ENCODE measurements around the gene POLDIP2. TPM values are rescaled to one million over a fixed set of nuclear protein-coding genes. Genes with fewer than 3 reads are reported as not detected.
"Not testable (repeated sequence)": the region's sequence is repeated elsewhere in the genome, so short reads cannot be mapped to it uniquely, and the experiment has no call there.

The POLDIP2 gene
- total RNA-seq, 1 donor from 2014 or later = 57.2 TPM

DNA sequence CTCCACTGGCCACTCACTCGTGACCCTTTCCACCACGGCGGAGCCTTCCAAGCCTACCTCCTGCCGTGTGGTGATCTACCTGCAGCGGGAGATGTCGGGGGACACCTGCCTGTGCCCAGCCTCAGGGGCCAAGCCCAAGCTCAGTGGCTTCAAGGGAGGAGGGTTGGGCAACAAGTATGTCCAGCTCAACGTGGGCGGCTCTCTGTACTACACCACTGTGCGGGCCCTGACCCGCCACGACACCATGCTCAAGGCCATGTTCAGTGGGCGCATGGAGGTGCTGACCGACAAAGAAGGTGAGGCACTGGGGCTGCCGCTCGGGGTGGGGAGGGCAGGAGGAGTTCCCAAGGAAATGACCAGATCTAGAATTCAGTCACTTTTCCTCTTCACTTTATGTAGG, 17.9 kb downstream of the POLDIP2 start:
- peaks cover 23% of the 10 kb centered on the region for H3K27me3 Mint-ChIP-seq (ENCODE audit: unreplicated experiment)
- TF ChIP-seq, protein P1, sequence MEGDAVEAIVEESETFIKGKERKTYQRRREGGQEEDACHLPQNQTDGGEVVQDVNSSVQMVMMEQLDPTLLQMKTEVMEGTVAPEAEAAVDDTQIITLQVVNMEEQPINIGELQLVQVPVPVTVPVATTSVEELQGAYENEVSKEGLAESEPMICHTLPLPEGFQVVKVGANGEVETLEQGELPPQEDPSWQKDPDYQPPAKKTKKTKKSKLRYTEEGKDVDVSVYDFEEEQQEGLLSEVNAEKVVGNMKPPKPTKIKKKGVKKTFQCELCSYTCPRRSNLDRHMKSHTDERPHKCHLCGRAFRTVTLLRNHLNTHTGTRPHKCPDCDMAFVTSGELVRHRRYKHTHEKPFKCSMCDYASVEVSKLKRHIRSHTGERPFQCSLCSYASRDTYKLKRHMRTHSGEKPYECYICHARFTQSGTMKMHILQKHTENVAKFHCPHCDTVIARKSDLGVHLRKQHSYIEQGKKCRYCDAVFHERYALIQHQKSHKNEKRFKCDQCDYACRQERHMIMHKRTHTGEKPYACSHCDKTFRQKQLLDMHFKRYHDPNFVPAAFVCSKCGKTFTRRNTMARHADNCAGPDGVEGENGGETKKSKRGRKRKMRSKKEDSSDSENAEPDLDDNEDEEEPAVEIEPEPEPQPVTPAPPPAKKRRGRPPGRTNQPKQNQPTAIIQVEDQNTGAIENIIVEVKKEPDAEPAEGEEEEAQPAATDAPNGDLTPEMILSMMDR (IDR thresholded peaks at IDR 0.05; ENCODE audit: unreplicated experiment) = no peak
- no peak overlapping the region for H3K4me3 Mint-ChIP-seq (ENCODE audit: unreplicated experiment)
- H3K36me3 Mint-ChIP-seq (ENCODE audit: low read depth, unreplicated experiment) = peaks cover 33% of the 10 kb centered on the region
- H3K4me1 Mint-ChIP-seq (ENCODE audit: unreplicated experiment) = peaks cover 37% of the 10 kb centered on the region
- peak overlapping the region; percentile 70 for H3K27ac Mint-ChIP-seq (ENCODE audit: unreplicated experiment)
- DNase-seq (ENCODE audit: low spot score) = no peak
- no peaks in the 10 kb centered on the region for H3K9me3 Mint-ChIP-seq (ENCODE audit: unreplicated experiment)

DNA sequence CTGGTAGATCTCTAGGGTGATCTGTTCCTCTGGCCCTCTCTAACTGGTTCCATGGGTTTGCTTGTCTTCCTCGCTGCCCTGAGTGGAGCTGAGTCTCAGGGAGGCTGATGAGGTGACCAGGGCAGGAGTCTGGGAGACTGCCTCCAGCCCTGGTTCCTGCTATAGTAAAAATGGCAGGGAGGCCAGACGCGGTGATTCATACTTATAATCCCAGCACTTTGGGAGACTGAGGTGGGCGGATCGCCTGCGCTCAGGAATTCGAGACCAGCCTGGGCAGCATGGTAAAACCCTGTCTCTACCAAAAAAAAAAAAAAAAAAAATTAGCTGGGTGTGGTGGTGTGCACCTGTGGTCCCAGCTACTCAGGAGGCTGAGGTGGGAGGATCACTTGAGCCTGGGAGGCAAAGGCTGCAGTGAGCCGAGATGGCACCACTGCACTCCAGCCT, 18.5 kb downstream of the POLDIP2 start:
- Mint-ChIP-seq H3K4me3 (ENCODE audit: unreplicated experiment) (peak overlapping the region; percentile 82), H3K4me1 (ENCODE audit: unreplicated experiment) (peaks cover 43% of the 10 kb centered on the region), H3K36me3 (ENCODE audit: low read depth, unreplicated experiment) (peaks cover 33% of the 10 kb centered on the region), H3K27me3 (ENCODE audit: unreplicated experiment) (peaks cover 24% of the 10 kb centered on the region), H3K27ac (ENCODE audit: unreplicated experiment) (peak overlapping the region; percentile 16)
- not testable (repeated sequence) for DNase-seq (ENCODE audit: low spot score); H3K9me3 Mint-ChIP-seq (ENCODE audit: unreplicated experiment)

DNA sequence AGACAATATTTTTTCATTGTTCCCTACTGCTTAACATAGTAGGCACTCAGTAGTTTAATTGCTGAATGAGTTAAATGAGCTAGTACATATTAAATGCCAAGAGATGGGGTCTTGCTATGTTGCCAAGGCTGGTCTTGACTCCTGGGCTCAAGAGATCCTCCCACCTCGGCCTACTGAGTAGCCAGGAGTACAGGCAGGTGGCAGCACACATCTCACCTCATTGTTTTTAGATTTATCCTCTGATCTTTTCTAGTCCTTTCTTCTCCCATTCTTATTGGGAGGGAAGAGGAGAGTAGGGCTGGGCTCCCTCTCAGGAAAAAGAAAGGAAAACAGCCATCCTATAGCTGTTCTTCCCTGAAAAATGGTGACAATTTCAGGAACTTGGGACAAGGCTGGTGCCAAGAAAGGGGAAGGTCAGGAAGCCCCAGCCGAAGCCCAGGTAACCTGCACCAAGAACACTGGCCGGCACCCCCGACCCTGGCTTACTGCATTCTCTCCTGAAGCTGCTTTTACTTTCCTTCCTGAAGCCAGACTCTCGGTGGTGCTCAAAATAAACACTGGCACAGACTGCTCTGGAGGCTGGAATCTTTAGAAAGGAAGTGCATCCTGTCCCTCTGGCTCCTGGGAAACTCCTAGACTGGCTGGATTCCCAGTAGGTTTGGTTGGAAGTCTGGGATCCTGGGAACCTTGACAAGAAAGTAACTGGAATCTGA, 19.1 kb downstream of the POLDIP2 start:
- Mint-ChIP-seq H3K9me3 (ENCODE audit: unreplicated experiment) (no peaks in the 10 kb centered on the region), H3K27me3 (ENCODE audit: unreplicated experiment) (peaks cover 24% of the 10 kb centered on the region), H3K4me1 (ENCODE audit: unreplicated experiment) (peaks cover 49% of the 10 kb centered on the region), H3K36me3 (ENCODE audit: low read depth, unreplicated experiment) (peaks cover 31% of the 10 kb centered on the region), H3K27ac (ENCODE audit: unreplicated experiment) (peak overlapping the region; percentile 16), H3K4me3 (ENCODE audit: unreplicated experiment) (peak overlapping the region; percentile 82)
- TF ChIP-seq, protein P1 (IDR thresholded peaks at IDR 0.05; ENCODE audit: unreplicated experiment) = no peak
- no peak for DNase-seq (ENCODE audit: low spot score)

DNA sequence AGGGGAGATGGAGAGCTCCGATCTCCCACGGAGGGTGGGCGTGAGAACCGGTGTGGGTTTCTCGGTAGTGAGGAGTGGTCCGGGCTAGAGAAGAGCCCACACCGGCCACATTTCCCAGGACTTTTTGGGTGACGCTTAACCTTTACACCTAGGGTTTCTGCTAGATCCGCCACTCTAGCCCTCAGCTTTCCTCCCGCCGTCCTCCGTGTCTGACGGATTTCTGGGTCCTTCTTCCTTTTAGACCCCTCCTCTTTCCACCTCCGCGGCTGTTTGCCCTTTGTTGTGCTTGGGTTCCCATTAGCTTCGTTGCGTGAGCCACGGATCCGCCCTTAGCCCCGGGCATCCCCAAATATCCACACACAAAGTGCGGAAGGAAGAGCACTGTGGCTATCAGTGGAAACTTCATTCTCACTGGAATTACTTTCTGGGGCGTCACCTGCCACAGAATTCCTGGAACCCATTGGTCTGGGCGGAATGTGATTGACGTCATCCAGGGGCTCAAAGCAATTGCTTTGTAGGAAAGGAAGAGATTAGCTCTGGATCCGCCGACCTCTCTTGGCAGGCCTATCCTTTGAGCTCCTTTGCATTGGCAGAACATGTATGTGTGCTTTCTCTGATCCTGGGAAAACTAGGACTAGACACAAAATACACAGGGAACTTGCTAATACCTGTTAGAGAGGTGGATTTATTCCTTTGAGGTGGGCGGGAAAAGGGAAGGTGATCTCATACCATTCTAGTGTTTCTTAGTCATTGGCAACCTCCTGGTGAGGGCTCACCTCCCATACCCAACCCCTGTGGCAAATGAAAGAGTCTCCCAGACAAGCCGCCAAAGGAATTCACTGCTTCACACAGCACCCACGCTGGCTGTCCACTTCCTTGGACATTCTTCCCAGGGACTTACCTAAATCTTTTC, 21.1 kb downstream of the POLDIP2 start:
- H3K4me1 Mint-ChIP-seq (ENCODE audit: unreplicated experiment) = peaks cover 60% of the 10 kb centered on the region
- TF ChIP-seq, protein P1 (IDR thresholded peaks at IDR 0.05; ENCODE audit: unreplicated experiment) = no peak
- H3K36me3 Mint-ChIP-seq (ENCODE audit: low read depth, unreplicated experiment) = peaks cover 25% of the 10 kb centered on the region

DNA sequence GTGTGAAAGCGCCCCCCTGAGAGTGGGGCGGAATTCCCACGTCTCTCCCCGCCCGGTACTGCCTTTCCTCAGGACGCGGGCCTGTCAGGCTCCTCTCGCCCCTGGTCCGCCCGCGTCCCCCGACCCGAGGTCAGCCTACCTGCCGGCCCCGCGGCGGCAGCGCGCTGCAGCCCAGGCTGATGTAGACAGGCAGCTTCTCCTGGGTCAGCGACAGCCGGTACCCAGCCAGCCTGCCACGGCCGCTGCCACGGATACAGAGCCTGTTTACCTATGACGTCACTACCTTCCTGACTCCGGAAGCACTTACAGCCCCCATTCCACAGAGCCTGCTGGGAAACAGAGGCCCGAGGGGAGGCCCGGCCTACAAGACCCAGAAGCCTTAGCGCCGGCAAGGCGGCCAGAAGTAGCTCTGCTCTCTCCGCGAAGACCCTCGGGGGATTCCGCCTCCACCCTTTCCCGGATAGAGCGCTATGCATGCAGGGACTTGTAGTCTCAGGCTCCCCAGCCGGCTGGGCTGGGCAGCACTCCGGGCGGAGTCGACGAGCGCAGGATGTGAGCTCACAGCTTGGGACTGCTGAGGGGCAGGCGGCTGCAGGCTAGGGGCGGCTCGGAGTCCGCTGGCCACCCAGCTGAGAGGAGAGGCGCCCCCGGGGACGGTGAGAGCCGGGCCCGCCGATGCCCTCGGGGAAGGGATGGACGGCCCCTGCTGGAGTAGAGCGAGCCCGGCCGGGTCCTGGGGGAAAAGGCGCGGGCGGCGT, 21.9 kb downstream of the POLDIP2 start, which contains the start of the genes IFT20 and TNFAIP1:
Gene IFT20, minus strand, starts transcription at position 272 of the 758 bp plus-strand sequence. CDS start 3,487 bp downstream, outside the sequence.
Gene TNFAIP1, plus strand, starts transcription at position 561 of the 758 bp plus-strand sequence. CDS start 3,761 bp downstream, outside the sequence.
- TF ChIP-seq, protein P1 (IDR thresholded peaks at IDR 0.05; ENCODE audit: unreplicated experiment) = no peak
- H3K27me3 Mint-ChIP-seq (ENCODE audit: unreplicated experiment) = peaks cover 26% of the 10 kb centered on the region
- peaks cover 60% of the 10 kb centered on the region for H3K4me1 Mint-ChIP-seq (ENCODE audit: unreplicated experiment)
- peak; percentile 96 for DNase-seq (ENCODE audit: low spot score)
- peak within 1 kb of the TSS; percentile 100 for H3K27ac Mint-ChIP-seq (ENCODE audit: unreplicated experiment)
- H3K4me3 Mint-ChIP-seq (ENCODE audit: unreplicated experiment) = peak within 1 kb of the TSS; percentile 99
- no peaks in the 10 kb centered on the region for H3K9me3 Mint-ChIP-seq (ENCODE audit: unreplicated experiment)
- H3K36me3 Mint-ChIP-seq (ENCODE audit: low read depth, unreplicated experiment) = peaks cover 27% of the 10 kb centered on the region

More for the DNA sequence above, 21.1 kb downstream of the POLDIP2 start:
- Mint-ChIP-seq H3K27me3 (ENCODE audit: unreplicated experiment) (peaks cover 26% of the 10 kb centered on the region), H3K27ac (ENCODE audit: unreplicated experiment) (peak overlapping the region; percentile 100), H3K9me3 (ENCODE audit: unreplicated experiment) (no peaks in the 10 kb centered on the region), H3K4me3 (ENCODE audit: unreplicated experiment) (peak overlapping the region; percentile 99)
- peak; percentile 70 for DNase-seq (ENCODE audit: low spot score)

All from endothelial cell (in vitro differentiated cells).